ENCODE results near the gene CDC14C. TPM values are rescaled to one million over a fixed set of nuclear protein-coding genes. Genes with fewer than 3 reads are reported as not detected.
A peak's percentile ranks its signal among the peaks of the same experiment; 100 is the strongest.
"Not testable (repeated sequence)": the region's sequence is repeated elsewhere in the genome, so short reads cannot be mapped to it uniquely, and the experiment has no call there.

The CDC14C gene
- not detected in 2 replicates for total RNA-seq (2014; rRNA removed; shearing (Covaris generic))

DNA sequence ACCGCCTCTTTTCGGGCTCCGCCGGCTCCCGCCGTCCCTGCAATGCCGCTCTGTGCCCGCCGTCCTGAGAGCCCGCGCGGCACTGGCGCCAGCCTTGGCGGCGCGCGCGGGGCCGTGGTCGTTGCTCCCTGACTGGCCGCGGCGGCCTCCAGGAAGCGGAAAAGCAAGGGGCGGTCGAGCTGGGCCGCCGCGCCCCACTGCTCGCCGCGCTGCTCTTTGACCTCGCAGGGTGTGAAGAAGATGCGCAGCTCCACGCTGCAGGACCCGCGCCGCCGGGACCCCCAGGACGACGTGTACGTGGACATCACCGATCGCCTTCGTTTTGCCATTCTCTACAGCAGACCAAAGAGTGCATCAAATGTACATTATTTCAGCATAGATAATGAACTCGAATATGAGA lies at the start of gene CDC14C:
Gene CDC14C, plus strand, starts transcription at position 115 of the 400 bp plus-strand sequence. Its CDS starts 126 bp downstream, at position 241.
- DNase-seq (ENCODE audit: low spot score): no peak

DNA sequence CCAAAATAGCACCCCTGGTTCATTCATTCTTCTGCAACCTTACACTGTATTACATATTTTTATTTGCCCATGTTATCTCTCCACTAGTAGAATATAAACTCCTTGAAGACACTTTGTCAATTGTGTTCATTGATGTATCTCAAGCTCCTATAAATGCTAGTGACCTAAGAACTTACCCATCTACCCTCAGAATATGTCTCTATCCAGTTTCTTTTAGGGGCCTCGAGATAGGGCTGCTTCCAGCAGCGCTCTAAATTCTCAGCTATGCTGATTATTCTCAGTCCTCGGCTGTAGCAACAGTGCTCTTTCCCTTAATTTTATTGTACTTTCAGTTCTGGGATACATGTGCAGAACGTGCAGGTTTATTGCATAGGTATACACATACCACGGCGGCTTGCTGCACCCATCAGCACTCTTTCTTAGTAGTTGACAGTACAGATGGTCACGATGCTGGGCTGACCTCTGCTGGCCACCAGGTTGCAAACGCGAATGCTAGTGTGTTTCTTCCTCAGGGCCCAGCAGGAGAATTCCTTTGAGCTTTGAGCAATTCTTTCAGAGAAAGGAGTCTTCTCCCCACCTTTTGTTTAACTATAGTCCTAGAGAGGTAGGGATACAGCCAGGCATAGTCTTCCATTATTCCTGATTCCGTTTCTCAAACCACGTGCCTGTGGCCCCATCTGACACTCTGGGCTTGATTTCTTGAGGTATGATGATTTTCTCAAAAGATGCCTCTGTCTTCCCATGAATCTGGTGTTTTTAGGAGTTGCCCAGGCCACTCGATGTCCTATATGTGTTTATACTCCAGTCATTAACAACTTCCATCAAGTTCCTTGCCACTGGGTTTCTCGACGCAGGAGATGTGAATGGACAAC lies 49.1 kb upstream of the CDC14C start:
- DNase-seq (ENCODE audit: low spot score): peak; percentile 70

DNA sequence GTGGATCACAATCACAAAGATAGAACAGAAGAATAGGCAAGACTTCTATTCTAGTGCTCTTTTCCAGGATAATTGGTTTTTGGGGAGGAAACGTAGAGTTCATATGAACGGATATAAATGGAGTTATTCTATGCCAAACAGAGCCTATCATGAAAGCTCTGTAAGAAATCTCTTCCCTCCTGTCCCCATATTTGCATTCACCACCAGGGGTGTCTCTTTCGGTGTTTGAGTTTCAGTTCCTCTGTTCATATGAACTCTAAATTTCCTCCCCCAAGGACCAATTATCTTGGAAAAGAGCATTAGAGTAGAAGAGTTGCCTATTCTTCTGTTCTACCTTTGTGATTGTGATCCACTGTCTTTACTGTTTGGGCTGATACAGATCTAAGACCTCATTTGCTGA lies 48.3 kb upstream of the CDC14C start:
- no peak for DNase-seq (ENCODE audit: low spot score)

DNA sequence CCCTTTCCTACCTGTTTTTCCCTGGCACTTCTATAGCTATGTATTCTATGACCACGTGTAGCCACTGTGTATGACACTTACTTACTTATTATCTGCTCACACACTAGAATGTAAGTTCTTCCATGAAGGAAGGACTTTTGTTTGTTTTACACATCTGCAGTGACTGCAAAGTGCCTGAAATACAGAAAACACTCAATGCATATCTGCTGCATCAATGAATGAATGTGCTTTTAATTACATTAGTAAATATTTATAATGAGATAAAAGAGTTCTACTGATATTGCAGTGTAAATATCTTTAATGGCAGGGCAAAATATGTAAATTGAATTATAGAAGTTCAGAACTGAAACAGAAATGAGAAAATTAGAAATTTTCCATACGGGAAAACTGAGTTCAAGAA lies 43.5 kb upstream of the CDC14C start:
- no peak for DNase-seq (ENCODE audit: low spot score)

DNA sequence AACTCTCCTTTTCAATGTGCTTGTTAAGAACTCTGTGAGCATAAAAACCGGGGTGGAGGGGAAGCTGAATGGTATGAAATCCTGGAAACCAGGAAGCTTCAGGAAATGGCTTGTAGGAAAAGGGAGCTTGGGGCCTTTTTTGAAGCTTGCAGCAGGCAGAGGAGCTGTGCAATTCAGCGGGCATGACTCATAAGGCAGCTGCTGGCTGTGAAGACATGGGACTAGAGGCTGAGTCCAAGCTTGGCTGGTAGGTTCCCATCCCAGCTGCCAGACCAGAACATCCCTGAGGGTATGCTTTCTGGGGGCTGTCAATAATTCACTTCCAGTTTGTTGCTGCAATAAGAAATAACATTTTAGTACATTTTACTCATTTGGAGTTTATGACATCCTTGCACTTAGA lies 36.8 kb upstream of the CDC14C start:
- no peak for DNase-seq (ENCODE audit: low spot score)

DNA sequence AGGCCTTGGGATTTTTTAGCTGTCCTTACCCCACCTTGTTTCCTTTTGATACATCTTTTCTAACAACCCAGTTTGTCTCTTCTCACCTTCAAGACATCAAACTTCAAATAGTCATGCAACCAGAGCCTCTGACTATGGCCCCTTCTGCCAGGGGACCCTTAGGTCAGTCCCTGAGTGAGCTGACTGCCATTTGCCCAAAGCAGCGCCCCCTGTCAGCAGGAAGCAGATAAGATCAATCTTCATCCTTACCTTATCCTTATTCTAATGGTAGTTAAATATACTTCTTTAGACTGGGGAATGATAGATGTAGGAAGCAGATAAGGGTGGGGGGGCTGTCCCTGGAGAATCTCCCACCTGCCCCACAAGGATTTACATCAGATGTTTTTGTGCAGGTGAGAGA lies 29.8 kb upstream of the CDC14C start:
- DNase-seq (ENCODE audit: low spot score): no peak

DNA sequence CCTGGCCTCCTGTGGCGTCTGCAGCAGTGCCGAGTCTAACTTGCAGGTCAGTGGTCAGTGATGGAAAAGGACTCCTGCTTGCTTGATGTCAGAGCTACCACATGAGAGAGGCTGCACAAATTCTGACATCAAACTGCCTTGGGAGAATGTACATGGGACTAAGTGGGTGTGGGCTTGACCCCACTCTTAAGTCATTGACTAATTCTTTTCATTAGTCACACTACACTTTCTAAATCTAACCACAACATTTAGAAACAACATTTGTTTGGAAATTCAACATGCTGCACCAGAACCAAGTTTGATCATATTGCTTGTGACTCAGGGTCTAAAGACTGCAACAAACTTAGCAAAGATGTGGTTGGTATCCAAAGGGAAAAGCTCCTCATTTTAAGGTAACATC lies 24.4 kb upstream of the CDC14C start:
- DNase-seq (ENCODE audit: low spot score): no peak

DNA sequence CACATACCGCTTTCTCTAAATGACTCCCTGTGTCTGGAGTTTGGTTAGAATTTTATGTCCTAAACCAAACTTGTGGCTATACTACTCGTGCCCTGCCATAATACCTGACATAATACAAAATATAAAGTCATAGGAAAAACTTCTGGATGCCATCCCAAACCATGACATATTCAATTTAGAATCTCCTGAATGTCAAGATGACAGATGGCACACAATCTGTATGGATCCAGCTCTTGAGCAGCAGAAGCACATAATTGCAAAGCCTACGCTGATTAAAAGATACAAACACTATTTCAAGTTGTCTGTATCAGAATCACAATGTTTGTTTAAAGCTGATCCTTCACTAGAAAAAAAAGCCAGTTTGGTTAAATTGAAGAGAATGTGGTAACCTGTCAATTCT lies 22.4 kb upstream of the CDC14C start:
- DNase-seq (ENCODE audit: low spot score): no peak

DNA sequence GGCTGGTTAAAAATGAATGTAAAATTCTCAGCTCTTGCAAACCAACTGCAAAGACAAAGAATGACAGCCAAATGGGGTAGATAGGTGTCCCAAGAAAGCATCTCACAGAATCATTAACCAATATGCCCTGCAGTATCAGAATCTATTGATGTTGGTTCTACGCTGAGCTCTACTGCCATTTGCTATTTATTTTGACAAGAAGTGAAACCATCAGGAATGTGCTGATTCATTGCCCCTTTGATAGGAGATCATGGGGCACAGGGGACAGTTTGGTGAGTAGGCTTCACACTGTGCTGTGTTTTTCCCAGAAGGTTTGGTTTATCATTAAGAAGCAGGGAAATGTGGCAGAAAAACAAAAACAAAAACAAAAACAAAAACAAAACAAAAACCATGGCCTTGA lies 19.4 kb upstream of the CDC14C start:
- no peak for DNase-seq (ENCODE audit: low spot score)

DNA sequence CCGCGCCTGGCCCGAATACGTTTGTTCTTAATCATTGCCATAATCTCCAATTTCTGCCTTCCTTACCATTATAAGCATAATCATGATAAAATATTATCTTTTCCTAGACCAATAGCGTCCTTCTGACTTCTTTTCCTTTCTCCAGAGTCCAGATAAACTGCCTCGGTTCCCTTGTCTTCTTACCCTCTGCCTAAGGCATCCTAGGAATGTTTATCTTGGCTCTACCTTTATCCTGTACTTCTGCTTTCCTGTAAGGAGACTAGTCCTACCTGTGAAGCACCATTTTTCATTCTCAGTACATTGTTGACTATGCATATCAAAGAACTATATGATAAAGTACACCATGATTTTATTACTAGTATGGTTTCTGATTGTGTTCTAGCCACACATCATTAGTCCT lies 18.7 kb upstream of the CDC14C start:
- not testable (repeated sequence) for DNase-seq (ENCODE audit: low spot score)

DNA sequence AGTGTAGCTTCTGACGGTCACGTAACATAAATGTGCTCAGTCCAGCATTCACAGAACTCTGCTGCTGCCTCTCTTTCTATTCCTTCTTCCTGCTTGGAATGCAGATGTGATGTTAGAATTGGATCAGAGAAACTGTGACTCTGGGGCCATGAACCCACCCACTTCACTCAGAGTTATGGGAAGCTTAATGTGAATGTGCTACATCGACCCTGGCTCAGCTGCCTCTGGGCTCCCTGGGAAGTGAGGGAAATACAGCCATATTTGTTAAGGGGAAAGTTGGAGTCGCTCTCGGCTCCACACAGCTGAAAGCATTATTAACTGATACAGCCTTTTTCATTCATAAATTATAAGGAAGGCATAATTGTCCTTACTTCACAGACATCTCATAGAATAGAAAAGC lies 14.5 kb upstream of the CDC14C start:
- DNase-seq (ENCODE audit: low spot score): not testable (repeated sequence)

DNA sequence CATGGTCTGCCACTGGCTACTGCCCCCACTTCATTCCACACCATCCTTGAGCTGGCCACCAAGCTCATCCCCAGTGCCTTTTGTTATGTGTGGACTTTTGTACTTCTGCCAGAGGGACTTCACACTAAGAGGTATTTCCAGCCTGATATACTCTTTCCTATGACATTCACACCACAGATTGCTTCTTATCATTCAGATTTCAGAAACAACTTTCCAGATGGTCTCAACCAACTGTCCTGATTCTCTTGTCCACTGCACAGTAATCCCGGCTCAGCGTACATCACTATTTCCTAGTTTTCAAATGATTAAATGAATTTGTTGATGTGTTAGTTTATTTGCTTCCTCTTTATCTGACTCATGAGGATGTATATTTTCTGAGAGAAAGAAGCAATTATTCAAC lies 7.1 kb downstream of the CDC14C start:
- no peak for DNase-seq (ENCODE audit: low spot score)

DNA sequence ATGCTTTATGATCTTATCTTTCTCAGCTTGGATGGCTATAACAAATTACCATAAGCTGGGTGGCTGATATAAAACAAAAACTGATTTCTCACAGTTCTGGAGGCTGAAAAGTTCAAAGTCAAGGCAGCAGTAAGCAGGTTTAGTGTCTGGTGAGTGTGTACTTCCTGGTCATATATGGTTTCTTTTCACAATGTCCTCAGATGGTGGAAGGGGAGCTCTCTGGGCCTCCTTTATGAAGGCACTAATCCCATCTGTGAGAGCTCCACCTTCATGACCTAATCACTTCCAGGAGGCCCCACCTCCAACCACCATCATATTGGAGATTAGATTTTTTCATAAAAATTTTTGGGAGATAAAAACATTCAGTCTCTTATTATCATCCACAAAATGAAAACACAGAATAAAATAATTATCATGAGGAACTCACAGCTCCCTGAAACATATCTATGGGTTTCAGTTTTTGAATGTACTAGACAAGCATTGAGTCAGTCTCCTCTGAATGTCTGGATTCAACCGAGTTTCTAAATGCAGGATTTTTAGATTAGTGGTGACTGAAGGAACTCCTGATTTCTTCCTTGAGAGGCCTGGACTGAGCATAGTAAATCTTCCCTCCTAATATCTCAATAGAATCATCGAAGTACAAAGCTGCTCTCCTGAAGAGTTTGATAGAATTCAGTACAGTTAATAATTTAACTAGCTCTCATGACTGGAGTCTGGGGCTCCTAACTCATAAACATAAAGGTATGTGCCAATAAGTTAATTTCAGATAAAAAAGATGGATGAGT lies 8.0 kb downstream of the CDC14C start:
- no peak for DNase-seq (ENCODE audit: low spot score)

DNA sequence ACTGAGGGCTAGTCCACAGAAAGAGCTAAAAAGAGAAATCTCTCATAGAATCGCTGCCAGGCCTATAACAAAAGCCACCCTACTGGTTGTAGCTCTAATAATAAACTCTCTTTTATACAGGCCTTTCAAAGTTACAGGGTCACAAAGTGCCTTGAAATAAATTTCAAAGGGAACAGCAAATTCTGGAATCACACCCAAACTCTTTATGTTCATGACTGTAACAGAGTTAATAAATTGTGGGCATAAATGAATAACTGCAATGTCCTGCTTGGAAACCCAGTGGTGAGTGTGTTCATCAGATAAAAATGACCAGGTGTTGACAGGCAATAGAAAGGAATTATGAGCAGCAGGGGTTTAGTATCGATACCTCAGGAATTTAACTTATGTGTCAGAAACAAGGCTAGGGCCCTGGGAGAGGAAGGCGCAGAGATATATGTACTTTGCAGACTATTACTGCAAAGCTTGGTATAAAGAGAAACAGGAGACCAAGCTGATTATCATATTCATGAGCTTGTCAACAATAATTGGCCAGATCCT lies 9.3 kb downstream of the CDC14C start:
- no peak for DNase-seq (ENCODE audit: low spot score)

DNA sequence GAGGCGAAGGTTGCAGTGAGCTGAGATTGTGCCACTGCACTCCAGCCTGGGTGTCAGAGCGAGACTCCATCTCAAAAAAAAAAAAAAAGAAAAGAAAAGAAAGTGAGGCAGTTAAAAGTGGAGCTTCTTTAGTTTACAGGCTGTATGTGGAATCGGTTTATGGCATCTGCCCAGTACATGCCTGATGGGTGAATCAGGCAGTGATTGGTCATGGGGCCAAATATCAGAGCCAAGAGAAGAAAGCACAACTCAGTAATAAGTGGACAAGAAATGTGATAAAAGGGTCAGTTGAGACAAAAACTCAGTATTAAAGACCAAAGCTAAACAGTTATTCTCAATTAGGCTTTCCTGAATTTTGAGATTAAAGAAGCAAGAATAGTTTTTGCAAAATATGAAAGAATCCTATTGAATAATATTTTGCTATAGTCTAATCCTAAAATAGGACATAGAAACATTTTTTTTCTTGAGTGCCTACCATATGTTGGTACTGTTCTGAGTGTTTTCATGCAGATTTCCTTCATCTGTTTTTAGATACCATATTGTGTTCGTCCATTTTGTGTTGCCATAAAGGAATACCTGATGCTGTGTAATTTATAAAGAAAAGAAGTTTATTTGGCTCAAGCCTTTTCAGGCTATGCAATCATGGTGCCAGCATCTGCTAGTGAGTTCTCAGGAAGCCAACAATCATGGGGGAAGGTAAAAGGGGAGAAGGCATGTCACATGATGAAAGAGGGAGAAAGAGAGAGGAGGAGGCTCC lies 14.4 kb downstream of the CDC14C start:
- no peak for DNase-seq (ENCODE audit: low spot score)

DNA sequence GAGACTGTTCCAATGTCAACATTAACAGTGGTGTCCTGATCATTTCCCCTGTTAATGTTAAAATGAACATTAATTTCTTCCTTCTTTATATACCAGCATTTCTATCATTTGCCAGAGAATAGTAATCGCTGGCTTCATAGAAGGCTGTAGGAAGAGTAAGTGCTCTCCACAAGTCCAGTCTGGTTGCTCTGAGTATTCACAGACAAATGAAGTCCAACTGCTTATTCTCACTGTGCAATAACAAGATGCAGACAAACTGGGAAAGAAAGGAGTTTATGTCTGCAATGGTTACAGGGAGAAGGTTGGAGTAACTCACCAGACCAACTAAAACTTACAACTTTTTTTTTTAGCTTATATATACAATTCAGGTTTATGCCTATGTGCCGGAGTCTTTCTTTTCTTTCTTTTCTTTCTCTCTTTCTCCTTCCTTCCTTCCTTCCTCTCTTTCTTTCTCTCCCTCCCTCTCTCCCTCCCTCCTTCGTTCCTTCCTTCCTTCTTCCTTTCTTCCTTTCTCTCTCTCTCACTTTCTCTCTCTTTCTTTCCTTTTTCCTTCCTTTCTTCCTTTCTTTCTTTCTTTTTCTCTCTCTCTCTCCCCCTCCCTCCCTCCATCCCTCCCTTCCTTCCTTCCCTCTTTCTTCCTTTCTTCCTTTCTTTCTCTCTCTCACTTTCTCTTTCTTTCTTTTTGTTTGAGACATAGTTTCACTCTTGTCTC lies 19.1 kb downstream of the CDC14C start:
- no peak for DNase-seq (ENCODE audit: low spot score)

DNA sequence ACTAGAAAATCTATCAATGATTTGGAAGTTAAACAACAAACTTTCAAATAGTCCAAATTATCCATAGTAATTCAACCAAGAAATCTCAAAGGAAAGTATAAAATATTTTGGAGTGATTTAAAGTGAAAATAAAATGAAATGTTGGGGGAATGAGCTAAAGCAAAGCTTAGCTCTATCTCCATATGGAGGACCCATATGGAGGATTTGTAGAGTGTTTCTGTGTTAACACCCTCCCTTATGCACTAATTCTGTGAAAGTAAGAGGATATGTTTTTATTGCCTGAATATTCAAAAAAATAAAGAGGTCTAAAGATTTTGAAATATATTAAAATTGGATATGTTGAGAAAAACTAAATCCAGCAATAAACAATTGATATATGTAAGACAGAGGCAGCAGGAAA lies 31.6 kb downstream of the CDC14C start:
- DNase-seq (ENCODE audit: low spot score): no peak

DNA sequence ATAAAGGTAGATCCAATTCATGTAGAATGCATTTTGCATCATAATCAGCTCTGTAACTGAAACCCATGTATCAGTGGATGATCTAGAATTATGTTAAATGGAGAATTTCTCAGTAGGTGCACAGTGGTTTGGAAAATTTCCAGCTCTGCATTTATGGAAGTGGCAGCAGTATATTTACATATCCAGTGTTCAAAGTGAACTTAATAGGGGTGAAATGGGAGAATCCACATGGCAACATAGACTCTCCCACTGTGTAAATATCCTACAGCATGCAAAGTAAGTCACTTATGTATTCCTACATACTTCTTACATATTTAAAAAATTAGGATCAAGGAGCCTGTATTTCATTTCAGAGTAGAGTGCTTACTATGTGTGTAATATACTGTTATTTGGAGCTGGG lies 35.3 kb downstream of the CDC14C start:
- no peak for DNase-seq (ENCODE audit: low spot score)

DNA sequence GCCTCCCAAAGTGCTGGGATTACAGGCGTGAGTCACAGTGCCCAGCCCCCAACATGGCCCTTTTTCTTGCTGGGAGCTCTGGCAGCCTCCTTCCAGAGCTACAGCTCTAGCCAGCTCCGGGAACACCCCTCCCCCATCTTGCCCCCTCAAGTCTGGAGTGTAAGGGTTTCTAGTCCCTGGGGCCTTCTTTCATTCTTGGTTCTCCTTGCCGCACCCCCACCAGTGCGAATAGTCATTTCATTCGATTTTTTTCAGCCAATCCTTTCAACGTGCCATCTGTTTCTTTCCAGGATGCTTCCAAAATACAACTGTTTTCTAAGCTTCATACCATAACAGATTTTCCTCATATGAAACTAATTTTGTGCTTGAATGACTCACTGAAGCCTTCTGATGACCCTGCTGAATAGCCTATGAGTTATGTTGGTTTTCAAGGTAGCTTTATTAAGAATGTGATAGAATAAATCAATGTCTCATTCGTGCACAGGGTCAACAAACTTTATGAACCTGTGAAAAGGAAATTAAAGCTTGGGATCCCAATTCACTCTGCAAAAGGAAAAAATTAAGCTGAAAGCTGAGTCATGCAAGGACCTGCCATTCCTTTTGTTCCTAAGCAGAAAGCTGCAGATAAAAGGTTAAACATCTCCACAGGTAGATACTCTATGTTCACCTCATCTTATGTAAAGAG lies 38.6 kb downstream of the CDC14C start:
- DNase-seq (ENCODE audit: low spot score): no peak

DNA sequence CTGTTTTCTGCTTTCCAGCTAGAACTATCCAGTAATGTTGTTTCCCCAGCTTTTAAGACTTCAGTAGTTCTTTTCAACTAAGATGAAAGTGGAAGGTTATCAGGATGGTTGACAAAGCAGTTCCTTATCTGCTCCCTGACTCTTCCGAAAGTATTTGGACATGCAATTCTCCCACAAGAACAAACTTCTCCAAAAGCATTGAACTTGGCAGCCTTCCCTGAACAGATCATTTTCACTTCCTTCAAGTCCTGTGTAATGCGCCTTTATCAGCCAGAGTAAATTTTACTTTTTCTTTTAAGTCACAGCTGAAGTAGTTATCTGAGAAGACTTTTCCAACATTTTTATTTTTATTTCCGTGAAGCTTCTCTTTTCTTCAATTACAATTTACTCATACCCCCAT lies 39.7 kb downstream of the CDC14C start:
- no peak for DNase-seq (ENCODE audit: low spot score)

DNA sequence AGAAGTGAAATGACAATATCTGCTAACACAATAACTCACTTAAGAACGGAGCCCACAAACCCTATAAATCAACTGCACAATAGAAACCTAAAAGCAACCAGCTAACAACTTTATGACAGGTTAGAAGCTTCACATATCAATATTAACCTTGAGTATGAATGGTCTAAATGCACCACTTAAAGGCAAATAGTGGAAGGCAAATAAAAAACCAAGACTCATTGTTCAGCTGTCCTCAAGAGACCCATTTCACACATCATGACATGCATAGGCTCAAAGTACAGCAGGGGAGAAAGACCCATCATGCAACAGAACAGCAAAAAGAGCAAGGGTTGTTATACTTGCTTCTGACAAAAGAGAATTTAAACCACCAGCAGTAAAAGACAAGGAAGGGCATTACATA lies 46.8 kb downstream of the CDC14C start:
- no peak for DNase-seq (ENCODE audit: low spot score)

Data from HT-29 (cell line).